ENCODE data around the gene UBR2. TPM values are rescaled to one million over a fixed set of nuclear protein-coding genes. Genes with fewer than 3 reads are reported as not detected.
A peak's percentile ranks its signal among the peaks of the same experiment; 100 is the strongest.

The UBR2 gene
- total and polyA plus RNA-seq, 9 of the 15 experiments (the other 6 are each of a cell fraction or from before 2014, with no cell fraction given): 9.1 to 38.9 (median 23.4) TPM

DNA sequence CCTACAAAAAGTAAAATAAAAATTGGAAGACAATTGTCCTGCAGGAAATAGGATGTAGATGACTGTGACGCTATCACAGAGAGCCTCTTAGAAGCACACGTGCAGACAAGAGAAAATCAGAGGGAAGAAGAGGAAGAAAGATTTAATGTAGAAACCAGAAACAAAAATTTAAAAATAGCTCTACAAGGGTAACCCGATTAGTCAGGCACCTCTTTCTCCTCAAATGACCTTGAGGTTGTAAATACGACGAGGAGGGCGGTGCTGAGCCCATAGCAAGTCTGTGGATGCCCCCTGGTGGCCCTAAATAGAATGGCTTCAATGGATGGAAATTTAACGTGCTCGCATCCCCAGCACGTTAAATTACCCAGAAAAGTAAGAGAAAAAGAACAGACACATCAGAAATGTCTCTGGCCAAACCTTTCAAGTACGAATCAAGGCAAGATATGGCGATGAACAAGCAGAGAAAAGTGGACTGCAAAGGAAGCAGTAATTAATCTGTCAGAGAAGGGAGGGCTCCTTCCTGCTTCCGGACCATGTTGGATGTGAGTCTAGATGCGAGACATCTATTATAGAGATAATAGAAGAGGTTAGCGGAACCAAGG lies 162.8 kb downstream of the UBR2 start (continued):
- TF ChIP-seq, protein P1, sequence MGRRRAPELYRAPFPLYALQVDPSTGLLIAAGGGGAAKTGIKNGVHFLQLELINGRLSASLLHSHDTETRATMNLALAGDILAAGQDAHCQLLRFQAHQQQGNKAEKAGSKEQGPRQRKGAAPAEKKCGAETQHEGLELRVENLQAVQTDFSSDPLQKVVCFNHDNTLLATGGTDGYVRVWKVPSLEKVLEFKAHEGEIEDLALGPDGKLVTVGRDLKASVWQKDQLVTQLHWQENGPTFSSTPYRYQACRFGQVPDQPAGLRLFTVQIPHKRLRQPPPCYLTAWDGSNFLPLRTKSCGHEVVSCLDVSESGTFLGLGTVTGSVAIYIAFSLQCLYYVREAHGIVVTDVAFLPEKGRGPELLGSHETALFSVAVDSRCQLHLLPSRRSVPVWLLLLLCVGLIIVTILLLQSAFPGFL (CRISPR knock-in tag; IDR thresholded peaks at IDR 0.05): no peak
- TF ChIP-seq FIP1L1 (IDR thresholded peaks at IDR 0.05; ENCODE audit: low read depth, low read length, poor library complexity, severe bottlenecking): no peak
- TF ChIP-seq NR2C2 (CRISPR knock-in tag; IDR thresholded peaks at IDR 0.05): no peak
- TF ChIP-seq NR2C2 (tag; IDR thresholded peaks at IDR 0.05): 0 out of 2 replicates have a peak, but pooled peaks have one; percentile 30
- TF ChIP-seq, protein P2, sequence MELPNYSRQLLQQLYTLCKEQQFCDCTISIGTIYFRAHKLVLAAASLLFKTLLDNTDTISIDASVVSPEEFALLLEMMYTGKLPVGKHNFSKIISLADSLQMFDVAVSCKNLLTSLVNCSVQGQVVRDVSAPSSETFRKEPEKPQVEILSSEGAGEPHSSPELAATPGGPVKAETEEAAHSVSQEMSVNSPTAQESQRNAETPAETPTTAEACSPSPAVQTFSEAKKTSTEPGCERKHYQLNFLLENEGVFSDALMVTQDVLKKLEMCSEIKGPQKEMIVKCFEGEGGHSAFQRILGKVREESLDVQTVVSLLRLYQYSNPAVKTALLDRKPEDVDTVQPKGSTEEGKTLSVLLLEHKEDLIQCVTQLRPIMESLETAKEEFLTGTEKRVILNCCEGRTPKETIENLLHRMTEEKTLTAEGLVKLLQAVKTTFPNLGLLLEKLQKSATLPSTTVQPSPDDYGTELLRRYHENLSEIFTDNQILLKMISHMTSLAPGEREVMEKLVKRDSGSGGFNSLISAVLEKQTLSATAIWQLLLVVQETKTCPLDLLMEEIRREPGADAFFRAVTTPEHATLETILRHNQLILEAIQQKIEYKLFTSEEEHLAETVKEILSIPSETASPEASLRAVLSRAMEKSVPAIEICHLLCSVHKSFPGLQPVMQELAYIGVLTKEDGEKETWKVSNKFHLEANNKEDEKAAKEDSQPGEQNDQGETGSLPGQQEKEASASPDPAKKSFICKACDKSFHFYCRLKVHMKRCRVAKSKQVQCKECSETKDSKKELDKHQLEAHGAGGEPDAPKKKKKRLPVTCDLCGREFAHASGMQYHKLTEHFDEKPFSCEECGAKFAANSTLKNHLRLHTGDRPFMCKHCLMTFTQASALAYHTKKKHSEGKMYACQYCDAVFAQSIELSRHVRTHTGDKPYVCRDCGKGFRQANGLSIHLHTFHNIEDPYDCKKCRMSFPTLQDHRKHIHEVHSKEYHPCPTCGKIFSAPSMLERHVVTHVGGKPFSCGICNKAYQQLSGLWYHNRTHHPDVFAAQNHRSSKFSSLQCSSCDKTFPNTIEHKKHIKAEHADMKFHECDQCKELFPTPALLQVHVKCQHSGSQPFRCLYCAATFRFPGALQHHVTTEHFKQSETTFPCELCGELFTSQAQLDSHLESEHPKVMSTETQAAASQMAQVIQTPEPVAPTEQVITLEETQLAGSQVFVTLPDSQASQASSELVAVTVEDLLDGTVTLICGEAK (IDR thresholded peaks at IDR 0.05): peak; percentile 18; the same call in 1 of the 2 replicates
- TF ChIP-seq, protein P2 (CRISPR knock-in tag; IDR thresholded peaks at IDR 0.05): no peak
- no peak for TF ChIP-seq ZNF184 (CRISPR knock-in tag; IDR thresholded peaks at IDR 0.05)
- peak; percentile 41 for TF ChIP-seq E2F8 (IDR thresholded peaks at IDR 0.05; ENCODE audit: low read depth, partially characterized antibody)
- TF ChIP-seq PHF21A (IDR thresholded peaks at IDR 0.05; ENCODE audit: borderline replicate concordance, low read depth): 0 out of 2 replicates have a peak, but pooled peaks have one; percentile 30
- TF ChIP-seq ZNF584 (CRISPR knock-in tag; IDR thresholded peaks at IDR 0.05; ENCODE audit: low read depth): no peak
- no peak for TF ChIP-seq TAF9B (IDR thresholded peaks at IDR 0.05; ENCODE audit: partially characterized antibody)
- peak; percentile 64; the same call in 1 of the 2 replicates for TF ChIP-seq JUND (IDR thresholded peaks at IDR 0.05; ENCODE audit: borderline replicate concordance, low read depth, low read length)
- peak; percentile 51; the same call in 1 of the 3 replicates for TF ChIP-seq JUND (tag; IDR thresholded peaks at IDR 0.05; ENCODE audit: borderline replicate concordance, low read depth, low read length)
- no peak for TF ChIP-seq CBX1 (IDR thresholded peaks at IDR 0.05; ENCODE audit: low read depth)
- TF ChIP-seq IRF2 (CRISPR knock-in tag; IDR thresholded peaks at IDR 0.05): no peak
